SKM-1 (cell line): Measurements from ENCODE around the gene ETV6.

Source experiments
- DNase-seq: peaks from one replicate; lab custom pipeline; 2025; ENCODE audit not compliant: unreplicated experiment; lab: John Stamatoyannopoulos, UW

The ETV6 gene

DNA sequence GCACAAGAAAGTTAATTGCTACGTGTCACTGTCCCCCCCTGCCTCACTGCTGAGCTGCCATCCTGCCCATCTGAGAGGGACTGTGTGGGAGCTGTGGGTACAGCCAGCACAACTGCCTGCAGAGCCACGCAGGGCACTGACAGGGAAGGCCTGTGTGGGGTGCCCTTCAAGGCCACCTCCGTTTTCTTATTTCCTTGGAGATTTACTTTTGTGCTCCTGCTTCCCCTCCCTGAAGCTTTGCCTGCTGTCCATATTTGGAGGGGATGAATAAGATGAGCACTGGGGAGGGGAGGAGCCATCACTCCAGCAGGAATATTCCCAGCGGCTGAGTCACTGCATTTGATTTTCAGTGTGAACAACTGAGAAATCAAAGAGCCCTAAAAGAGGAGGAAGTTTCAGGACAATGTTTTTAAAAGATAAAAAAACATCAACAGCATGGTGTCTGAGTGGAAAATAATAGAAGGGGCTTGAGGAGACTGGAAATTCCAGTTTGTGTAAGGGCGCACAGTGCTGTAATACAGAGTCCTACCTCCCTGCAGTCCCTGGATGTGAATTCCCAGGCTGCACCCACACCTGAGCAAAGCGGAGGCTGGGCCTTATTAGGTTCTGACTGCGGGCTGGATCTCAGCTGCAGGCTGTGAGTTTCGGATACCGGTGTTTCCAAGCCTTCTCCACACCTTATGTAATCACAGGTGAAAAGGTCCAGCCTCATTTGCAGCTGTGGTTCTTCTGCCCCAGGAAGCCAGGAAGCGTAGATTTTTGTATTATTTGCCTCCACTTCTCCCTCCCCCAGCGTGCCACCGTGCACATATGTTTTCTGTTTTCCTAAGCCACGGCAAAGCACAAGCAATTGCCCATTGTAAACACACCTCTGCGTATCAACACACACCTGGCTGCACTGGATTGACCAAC lies 228.7 kb downstream of the ETV6 start:
- DNase-seq: no peak

DNA sequence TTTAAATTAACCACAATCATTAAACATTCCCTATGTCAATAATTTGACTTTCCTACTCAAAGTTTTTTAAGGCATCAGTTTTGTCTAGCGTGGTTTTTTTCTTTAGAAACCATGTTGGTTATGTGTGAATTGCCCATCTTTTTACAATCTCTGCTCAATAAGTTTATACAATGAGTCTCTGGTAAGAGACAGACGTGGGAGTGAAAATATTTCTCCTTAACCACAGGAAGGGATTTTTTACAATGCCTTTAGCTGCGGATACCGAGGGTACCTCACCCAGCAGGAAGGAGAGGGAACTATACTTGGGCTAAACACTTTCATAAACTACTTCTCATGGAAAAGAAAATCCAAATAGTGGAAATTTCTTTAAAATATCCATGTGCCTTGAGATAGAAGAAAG lies 229.8 kb downstream of the ETV6 start:
- no peak for DNase-seq

DNA sequence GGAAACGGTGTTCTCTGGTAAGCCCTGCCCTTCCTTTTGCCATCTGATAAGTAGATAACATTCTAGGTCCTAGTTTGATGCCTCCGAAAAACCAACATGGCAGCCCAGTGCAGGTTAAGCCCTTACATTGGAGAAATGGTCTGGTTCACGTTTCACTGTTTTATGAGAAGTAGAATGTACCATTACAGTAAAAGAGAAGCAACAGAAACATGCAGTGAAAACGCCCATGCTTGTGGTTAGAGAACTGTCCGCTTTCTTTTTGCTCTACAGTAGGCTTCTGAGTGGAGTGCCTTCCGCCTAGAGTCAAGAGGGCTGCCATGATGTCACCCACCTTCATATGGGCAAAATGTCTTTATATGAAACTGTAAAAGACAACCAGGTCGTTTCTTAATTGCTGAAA lies 230.9 kb downstream of the ETV6 start:
- no peak for DNase-seq

DNA sequence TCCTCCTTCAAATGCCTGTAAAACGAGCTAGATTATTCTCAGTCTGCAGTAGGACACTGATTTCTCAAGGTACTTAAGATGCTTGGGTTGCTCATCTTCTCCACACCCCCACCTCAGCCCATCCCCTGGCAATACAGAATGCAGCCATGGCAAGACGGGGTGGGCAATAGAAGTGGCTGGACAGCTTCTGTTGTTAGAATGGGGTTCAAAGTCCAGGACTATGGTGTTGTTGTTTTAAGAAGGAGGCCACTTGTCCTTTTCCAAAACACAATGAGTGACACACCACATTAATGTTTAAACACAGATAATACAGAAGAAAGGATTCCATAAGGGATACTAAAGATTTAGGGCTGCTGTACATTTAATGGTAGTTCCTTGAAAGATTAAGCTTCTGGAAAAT lies 232.4 kb downstream of the ETV6 start:
- no peak for DNase-seq

DNA sequence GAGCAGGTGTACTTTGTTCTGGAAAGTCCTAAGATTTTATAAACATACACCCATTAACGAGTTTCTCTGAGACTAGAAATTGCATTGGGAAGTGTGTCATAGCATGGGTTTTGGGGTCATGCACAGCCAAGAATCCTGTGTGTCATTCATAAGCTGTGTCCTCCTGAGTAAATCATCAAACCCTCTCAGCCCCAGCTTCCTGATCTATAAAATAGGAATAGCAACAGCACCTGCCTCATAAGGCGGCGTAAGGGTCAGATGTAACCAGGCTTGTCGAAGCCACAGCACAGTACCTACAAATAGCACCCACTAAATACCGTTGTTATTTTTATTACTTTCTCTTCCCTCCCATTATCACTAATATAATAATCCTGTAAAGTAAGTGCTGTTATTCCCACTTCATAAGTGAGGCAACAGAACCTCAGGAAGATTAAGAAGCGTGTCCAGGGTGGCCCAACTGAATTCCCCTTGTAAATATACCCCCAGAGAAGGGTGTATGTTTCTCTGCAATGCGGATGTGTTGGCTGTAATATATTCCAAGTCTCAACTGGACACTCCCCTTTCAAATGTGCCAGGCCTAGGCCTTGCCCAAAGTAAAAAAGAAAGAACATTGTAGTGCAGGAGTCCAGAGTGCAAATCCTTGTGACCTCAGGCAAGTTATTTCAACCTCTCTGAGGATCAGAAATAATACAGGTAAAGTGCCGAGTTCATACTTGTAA lies 233.0 kb downstream of the ETV6 start:
- no peak for DNase-seq

DNA sequence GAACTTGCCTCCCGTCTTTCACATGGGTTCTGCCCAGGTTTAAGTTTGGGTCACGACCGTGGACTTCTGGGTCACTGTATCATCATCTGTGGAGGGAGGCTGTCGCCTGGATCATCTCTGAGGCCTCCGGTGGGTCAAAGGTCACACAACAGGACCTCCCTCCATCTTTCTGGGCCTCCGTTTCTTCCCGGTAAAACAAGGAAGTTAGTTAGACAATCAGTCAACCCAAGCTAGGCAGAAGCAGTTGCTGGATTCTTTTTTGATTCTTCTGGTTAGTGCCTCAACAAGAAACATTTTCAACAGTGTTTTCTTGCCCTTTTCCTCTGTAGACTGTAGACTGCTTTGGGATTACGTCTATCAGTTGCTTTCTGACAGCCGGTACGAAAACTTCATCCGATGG lies 234.6 kb downstream of the ETV6 start:
- no peak for DNase-seq

DNA sequence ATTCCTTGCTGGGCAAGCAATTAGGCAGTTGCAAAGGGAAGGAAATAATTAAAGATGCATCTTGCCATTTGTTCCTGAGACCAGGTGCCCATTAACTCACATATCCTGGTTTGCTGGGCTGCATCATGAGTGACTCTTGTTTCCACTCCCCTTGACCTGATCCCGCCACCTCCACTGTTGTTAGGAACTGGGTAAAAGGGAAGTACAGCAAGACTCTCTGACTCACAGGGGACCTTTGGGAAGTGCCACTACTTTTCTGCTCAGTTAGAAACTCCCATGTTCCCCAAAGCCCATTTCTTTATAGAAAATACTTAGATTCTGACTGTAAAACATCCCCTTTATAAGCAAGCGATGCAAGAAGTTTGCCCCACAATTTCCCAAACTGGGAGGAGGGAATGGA lies 235.2 kb downstream of the ETV6 start:
- DNase-seq: no peak

DNA sequence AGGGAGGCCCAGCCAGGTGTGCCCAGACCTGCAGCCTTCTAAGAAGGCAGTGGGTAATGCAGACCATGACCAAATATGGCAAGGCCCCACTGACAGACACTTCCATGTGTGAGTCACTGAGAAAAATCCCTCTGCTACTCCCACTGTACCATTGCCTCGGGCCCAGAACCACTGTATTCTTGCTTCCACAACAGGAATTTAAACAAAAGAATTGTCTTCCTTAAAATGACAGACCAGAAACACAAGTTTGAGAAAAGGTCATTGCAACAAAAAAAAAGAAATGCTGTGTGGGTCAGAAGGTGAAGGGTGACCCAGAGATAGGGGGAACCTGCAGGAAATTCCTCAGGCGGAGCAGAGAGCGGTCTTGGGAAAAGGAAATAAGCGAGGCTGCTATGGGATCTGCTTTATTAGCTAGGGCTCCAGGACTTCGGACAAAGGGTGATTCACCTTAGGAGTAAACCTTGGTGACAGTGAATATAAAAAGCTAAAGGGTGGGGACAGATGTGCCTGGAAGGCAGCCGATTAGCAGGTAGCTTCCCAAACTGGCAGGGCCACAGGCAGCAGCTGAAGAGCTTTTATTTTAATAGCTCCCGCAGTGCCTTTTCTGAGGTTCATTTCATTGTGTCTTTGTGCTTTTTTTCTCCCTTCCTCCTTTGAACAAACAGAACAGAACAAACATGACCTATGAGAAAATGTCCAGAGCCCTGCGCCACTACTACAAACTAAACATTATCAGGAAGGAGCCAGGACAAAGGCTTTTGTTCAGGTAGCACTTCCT lies 236.0 kb downstream of the ETV6 start:
- no peak for DNase-seq

DNA sequence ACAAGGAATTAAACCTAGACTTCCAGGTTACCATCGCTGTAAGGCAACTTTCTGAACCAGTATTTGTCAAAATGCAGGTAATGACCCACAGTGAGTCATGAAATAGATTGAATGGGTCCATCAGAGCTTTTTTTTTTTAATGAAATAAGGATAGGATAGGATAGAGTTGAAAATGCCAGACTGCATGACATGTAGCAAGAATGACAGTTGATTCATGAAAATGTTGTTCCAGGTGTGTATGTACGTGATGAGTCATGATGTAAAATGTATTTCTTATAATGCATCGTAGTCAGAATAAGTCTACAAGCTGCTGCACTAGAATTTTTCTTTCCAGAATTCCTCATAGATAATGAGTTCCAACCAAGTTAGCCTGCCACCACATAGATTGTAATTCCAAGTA lies 236.9 kb downstream of the ETV6 start:
- DNase-seq: no peak

DNA sequence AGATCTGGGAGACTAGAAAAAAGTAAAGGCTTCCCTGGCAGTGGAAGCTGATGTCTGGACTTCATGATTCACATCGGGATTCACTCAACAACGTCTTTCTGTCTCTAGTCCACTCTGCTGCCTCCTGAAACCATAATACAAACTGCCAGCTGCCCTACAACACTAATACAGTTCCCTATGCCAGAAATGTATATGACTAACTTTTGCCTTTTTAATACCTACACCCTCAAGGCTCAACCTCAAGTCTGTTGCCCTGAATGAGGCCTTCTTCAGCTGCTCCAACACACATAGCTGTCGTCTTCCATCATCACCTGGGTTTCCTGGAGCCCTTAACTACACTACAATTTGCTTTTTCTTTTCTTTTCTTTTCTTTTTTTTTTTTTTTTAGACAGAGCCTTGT lies 238.6 kb downstream of the ETV6 start:
- no peak for DNase-seq

DNA sequence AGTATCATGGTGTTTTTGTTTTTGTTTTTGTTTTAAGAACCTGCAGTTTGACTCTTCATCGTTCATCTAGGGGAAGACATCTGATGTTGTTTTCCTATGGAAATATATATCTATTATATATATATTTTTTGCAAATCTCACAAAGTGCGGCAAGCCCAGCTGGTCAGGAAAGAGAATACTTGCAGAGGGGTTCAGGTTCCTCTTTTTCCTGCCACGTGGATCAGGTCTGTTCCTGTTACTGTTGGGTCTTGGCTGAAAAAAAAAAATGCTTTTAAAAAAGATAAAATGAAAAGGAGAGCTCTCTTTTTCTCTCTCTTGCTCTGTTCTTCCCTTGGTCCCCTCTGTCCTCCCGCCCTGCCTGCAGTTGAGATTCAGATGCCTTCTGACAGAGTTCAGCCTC lies 241.9 kb downstream of the ETV6 start:
- no peak for DNase-seq

DNA sequence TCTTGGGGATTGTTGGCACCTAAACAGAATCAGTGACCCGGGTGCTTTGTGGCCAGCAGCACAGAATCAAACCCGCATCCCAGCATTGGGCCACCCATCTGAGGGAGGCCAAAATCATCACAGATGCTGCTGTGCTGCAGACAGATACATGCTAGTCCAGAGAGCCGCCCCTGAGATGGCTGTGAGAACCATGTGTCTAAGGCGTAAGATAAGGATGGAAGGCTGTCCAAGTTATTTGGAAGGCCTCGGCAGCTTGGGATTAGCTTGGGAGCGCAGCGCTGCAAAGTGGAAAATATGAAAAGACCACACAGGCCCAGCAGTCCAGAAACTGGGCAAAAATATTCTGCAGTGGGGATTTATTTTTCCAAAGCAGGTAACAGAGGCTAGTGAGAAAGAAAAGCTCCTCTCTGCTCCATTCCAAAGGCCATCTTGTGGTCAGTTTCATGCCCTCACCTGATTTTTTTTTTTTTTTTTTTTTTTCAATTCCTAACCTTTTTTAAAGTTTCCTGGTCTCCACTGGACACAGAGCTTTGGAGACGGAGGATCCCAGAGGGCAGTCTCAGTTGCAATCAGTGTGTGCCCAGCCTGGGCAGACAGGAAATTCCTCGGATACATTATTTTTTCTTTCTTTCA lies 242.4 kb downstream of the ETV6 start:
- DNase-seq: no peak

DNA sequence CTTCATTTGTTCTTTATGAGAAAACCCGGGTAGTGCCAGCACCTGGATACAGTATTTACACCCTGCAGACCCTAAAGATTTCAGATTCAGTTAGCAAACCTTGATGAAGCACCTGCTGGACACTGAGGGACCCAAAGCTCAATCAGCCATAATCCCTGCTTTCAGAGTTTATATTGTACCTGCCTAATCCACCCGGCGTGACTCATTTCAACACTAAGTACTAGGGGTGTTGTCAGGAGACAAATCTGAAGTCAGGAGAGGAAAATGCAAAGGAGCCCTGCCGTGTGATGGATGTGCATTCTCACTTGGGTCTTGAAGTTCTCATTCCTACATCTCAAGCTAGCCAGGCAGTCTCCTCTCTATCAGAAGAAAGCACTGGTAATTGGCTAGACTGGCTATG lies 244.5 kb downstream of the ETV6 start:
- no peak for DNase-seq

DNA sequence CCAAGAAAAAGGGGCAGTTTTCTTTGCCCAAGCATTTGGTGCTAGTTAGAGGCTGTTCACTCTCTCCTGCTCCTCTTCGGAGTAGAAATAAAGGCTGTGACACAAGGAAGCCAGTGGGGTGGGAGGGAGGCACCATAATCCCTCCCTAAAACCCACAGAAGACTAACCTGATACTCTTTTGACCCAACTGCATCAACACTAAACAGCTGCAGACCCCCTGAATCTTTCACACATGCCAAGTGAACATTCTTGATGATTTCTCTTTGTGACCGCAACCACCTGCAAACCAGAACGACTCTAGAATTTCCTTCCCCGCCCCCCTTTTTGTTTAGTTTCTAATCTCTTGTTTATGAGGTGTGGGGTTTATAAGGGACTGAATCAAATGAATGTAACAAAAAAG lies 245.4 kb downstream of the ETV6 start:
- no peak for DNase-seq

DNA sequence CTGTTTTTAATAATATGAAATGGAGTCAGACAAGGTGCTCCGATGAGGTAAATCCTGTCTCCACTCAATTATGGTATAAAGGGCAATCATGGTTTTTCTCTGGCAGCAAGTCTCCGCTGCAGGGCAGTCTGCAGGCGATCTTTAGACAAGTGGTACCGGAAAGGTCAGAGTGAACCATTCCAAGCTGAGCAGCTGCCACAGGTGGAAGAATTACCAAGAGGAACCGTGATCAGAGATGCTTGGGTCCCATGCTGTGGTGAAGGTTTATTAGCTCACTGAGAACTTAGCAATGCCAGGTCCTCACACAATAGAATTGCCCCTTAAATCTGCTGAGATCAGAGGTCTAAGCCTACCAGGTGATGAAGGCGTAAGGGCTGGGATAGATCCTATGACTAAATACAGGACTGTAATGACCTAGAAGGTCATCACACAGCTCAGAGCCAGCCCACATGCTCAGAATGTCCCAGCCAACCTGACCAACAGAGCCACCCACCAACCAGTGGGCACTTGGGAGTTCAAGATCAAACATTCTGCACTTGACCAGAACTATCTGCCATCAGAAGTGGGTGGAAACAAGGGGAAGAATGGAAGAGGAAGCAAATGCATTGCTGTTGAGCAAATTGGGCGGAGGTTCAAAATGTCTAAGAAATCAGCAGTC lies 246.1 kb downstream of the ETV6 start:
- DNase-seq: no peak

DNA sequence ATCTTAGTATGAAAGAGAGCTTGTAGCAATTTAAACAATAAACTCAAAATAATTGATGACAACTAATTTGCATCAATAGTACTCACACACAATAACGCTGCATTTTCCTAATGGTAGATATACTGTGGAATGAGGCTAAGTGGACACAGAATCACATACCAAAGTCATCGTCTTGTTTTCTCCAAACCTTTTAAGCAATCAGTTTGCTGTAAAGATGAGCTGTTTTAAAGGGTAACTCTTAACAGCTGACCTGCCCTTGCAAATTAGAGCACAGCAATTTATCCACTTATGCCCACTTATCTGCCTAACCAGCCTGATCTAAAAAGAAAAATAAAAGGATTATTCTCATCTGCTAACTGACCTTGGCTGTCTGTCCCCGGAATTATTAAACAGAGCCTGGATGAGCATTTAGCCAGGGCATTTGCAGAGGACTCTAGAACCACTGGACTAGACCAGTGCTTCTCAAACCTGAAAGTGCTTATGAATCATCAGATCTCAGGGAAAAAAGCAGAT lies 247.0 kb downstream of the ETV6 start:
- no peak for DNase-seq

DNA sequence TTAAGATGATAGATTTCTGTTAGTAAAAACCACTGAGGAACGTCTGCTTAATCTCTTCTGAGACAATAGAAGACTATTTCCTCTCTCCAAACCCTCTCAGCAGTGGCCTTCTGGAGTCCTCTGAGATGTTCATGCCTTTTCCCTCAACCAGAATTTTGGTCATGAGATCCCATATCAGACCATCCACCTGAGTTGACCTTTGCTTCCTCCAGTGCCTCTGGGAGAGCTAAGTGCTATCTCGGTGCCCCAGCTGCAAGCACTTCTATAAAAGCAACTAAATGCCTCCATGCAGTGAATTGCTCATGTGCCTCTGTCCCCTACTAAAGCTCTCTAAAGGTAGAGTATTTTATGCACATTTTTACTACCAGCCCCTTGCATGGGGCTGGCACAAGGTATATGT lies 248.4 kb downstream of the ETV6 start:
- no peak for DNase-seq

DNA sequence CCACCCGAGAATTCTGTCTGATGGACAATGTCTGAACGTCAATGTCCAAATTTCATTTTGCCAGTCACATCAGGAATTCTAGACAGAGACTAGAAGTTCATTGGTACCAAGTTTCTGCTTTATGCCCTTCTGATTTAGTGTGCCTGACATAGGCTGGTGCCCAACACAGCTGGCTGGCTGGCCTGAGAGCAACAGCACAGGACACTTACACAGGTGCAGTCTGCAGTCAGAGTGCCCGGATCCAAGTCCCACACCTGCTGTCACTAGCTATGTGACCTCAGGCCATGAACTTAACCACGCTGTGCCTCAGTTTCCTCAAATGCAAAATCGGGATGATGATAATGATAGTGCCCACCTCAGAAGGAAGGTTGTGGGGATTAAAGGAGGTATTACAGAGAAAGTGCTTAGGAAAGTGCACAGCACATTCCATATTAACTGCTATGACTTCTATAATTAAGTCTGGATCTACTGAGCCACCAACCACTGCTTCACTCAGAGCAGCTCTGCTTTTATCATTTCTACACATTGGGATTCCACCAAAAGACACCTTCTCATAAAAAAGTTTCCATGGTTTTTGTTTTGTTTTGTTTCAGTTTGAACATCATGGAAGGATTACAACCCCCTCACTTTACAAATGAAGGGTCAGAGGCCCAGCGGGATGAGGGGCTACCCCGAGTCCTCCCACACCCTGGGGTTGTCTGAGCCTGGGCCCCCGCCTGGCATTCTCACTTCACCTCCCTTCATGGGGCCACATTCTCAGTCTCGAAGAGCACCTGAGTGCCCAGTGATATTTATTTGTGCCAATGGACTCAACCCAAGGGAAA lies 252.4 kb downstream of the ETV6 start:
- DNase-seq: no peak

DNA sequence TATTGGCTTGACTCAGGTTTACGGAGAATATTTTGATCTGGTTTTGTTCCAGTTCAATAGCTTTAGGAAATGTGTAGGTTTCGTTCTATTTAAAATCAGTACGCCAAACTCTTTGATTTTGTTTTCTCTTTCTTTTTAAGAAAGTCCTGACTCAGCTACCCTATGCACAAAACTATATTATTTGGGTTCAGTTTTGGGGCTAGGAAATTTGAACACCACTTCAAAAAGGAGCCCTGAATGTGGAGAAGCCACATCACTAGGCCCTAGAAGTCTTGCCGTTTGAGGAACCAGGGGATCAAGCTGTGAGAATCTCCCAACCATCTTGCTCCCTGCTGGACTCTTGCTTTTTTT lies 253.0 kb downstream of the ETV6 start:
- DNase-seq: no peak

DNA sequence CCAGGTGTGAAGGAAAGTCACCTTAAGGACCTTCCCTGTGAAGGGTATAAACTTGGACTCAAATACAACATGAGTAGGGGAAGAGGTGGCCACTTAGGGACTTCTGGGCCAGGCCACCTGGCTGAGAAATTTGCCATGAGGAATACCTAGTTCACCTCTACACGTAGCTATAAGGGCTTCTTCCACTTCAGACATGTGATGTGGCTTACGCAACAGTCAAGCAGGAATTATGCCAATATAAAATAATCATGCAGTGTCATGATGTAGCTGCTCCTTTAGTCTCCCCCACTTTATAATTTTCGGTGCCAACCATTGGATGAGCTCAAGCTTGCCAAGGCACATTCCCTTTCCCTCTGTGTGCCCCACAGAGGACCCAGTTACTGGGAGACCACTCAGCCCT lies 254.7 kb downstream of the ETV6 start:
- DNase-seq: no peak
